AG10803 (cell line): ENCODE measurements around the gene ZNF598.
"Not testable (repeated sequence)": the region's sequence is repeated elsewhere in the genome, so short reads cannot be mapped to it uniquely, and the experiment has no call there.

Source experiments
- DNase-seq: peaks from one replicate; pipeline ENCODE4 v3.0.0; 2010; ENCODE audit warnings: low read depth
- H3K4me3 ChIP-seq: 2 replicates; pipeline ENCODE4 v1.5.1; 2011; ENCODE audit warnings: mild to moderate bottlenecking, low read length, control low read depth
- TF ChIP-seq, protein P1 (sequence below): conservative IDR thresholded peaks from 2 replicates; pipeline ENCODE4 v1.5.1; 2011; ENCODE audit warnings: mild to moderate bottlenecking, low read length, control low read depth, inconsistent platforms

ZNF598 gene

DNA sequence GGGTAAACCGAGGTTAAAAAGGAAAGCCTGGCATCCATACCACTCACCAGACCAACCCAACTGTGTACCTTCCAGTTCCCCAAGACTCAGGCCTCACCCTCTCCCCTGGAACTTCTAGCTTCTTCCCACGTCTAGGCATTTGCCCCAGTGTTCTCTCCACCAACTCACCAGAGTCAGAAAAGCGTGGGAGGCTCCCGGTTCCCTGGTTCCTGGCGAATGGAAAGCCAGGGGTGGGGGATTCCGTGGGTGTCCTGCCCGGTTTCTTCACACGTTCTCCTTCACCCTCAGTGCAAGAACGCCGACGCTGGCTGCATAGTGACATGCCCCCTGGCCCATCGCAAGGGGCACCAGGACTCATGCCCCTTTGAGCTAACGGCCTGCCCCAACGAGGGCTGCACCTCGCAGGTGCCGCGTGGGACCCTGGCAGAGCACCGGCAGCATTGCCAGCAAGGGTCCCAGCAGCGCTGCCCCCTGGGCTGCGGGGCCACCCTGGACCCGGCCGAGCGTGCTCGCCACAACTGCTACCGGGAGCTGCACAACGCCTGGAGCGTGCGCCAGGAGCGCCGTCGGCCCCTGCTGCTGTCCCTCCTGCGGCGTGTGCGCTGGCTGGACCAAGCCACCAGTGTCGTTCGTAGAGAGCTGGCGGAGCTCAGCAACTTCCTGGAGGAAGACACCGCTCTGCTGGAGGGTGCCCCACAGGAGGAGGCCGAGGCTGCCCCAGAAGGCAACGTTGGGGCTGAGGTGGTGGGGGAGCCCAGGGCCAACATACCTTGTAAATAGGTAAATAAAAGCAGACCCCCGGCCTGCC lies 41.3 kb downstream of the ZNF598 start:
- TF ChIP-seq, protein P1, sequence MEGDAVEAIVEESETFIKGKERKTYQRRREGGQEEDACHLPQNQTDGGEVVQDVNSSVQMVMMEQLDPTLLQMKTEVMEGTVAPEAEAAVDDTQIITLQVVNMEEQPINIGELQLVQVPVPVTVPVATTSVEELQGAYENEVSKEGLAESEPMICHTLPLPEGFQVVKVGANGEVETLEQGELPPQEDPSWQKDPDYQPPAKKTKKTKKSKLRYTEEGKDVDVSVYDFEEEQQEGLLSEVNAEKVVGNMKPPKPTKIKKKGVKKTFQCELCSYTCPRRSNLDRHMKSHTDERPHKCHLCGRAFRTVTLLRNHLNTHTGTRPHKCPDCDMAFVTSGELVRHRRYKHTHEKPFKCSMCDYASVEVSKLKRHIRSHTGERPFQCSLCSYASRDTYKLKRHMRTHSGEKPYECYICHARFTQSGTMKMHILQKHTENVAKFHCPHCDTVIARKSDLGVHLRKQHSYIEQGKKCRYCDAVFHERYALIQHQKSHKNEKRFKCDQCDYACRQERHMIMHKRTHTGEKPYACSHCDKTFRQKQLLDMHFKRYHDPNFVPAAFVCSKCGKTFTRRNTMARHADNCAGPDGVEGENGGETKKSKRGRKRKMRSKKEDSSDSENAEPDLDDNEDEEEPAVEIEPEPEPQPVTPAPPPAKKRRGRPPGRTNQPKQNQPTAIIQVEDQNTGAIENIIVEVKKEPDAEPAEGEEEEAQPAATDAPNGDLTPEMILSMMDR: no peak
- DNase-seq: no peak
- no peak overlapping the region for H3K4me3 ChIP-seq

DNA sequence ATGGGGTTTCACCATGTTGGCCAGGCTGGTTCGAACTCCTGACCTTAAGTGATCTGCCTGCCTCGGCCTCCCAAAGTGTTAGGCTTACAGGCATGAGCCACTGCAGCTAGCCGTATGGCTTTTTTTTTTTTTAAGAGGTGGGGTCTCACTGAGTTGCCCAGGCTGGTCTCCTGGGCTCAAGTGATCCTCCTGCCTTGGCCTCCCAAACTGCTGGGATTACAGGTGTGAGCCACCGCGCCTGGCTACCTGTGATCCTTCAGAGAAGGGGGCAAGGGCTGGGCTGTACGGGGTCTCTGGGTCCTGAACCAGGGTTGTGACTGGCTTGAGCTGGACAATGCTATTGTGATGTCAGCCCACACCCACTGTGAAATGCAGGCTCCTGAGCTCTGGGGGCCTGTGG lies 43.2 kb downstream of the ZNF598 start, which contains the start of gene RNF151:
TSS of gene RNF151 (plus strand) at position 397 of the 400 bp plus-strand sequence. CDS start 26 bp downstream, outside the sequence.
- DNase-seq: no peak
- TF ChIP-seq, protein P1: no peak
- H3K4me3 ChIP-seq: peak within 1 kb of the TSS; percentile 90

DNA sequence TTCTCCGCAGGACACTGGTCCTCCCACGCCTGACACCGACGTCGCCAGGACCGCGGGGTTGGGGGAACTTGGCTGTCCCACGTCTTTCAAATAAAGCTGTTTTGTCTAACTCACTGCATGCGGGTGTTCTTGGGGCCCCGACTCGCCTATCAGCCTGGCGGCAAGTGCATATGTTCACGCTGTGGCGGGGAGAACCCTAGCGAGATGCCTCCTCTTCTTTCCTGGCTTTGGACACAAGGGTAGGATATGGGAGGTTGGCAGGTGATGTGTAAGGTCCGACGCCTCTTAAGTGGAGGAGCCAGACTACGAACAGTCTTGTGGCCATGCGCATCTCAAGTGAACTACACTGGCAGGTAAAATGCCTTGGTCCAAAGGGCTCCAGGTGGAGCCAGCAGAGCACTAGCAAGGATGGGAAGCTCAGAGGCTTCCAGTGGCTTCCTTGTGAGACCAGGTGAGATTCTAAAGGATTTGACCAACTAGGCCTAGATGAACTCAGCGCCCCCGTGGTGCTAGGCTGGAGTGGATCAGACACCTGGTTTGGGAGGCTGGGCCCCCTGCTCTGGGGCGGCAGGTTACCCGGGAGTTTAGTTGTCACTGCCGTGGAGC lies 44.1 kb downstream of the ZNF598 start:
- DNase-seq: no peak
- TF ChIP-seq, protein P1: no peak
- H3K4me3 ChIP-seq: peak overlapping the region; percentile 90

DNA sequence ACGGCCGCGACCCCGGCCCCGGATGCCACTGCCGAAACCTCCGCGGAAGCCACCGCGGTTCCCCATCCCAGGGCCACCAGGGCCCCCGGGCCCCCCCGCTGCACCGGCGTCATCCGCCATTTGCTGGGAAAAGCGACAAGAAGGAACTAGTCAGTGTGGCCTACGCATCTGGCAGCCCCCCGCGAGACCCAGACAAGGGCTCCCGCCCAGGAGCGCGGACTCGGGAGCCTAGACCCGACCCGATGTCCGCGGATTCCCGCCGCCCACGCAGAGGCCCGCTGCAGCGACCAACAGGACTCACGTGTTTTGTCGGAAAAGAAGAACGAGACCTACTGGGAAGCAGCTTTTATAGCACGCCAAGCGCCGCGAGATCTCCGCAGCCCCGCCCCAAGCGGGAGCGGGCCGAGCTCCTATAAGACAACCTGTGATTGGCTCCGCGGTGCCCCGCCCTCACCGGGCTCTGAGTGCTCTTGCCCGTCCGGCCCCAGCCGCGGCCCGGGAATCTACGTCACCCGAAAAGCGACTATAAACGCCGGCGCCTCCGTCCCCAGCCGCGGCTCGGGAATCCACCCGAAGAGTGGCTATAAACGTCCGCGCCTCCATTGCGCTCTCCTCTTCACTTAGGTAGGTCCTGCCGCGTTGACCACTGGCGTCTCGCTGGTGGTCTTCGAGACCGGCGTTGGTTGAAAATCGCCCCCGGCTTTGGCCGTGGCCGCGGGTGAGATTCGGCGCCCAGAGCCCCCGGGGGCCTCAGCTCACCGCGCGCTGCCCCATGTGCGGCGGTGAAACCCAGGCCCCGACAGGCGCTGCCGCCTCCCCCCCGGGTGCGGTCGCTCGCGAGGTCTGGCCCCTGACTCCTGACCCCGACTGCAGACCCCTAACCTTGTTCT lies 44.9 kb downstream of the ZNF598 start, which contains the start of gene RPS2:
TSS of gene RPS2 (minus strand) at position 321 of the 890 bp plus-strand sequence. CDS start at position 120, 201 bp downstream.
- peak within 1 kb of the TSS; percentile 90 for H3K4me3 ChIP-seq
- DNase-seq: peak; percentile 98
- TF ChIP-seq, protein P1: no peak

- peak overlapping the region; percentile 90 for H3K4me3 ChIP-seq
- peak; percentile 33 for DNase-seq
- TF ChIP-seq, protein P1: peak; percentile 35
These were observed 45.7 kb downstream of the ZNF598 start for GRCh38 chr16:1963806-1964505.

GRCh38 chr16:1962161-1963153 lies 47.2 kb downstream of the ZNF598 start:
- H3K4me3 ChIP-seq: peak overlapping the region; percentile 18
- DNase-seq: not testable (repeated sequence)
